Neural cell (in vitro differentiated cells): ENCODE data around the gene INPP5D. TPM values are rescaled to one million over a fixed set of nuclear protein-coding genes. Genes with fewer than 3 reads are reported as not detected.

Experiments used
- H2AFZ ChIP-seq: fragments of 200-600, 300-800 bp; sonication (generic), shearing (Covaris generic); 2 replicates; pipeline ENCODE4 v1.6.0; 2014; ENCODE audit warnings: low read depth, mild to moderate bottlenecking, antibody characterized with exemption, low read length, moderate library complexity
- H3F3A ChIP-seq: fragments of 200-600 bp; shearing (Covaris generic); 2 replicates; pipeline ENCODE4 v1.6.1; 2016; ENCODE audit warnings: mild to moderate bottlenecking, moderate library complexity, mixed read lengths, antibody characterized with exemption, low read length; ENCODE audit not compliant: insufficient read depth, poor library complexity, severe bottlenecking
- H3K27ac ChIP-seq: fragments of 200-600, 300-800 bp; sonication (generic), shearing (Covaris generic); 2 replicates; pipeline ENCODE4 v1.5.1; 2014; ENCODE audit warnings: mild to moderate bottlenecking, low read length, moderate library complexity
- H3K27me3 ChIP-seq: fragments of 300-800, 200-600 bp; sonication (generic), shearing (Covaris generic); 2 replicates; pipeline ENCODE4 v1.6.0; 2014; ENCODE audit warnings: mild to moderate bottlenecking, low read depth, low read length, moderate library complexity; ENCODE audit not compliant: insufficient read depth
- H3K36me3 ChIP-seq: fragments of 300-800, 200-600 bp; sonication (generic), shearing (Covaris generic); 2 replicates; pipeline ENCODE4 v1.5.1; 2014; ENCODE audit warnings: mild to moderate bottlenecking, antibody characterized with exemption, low read length, moderate library complexity; ENCODE audit not compliant: insufficient read depth
- H3K4me2 ChIP-seq: fragments of 300-800, 200-600 bp; sonication (generic), shearing (Covaris generic); 2 replicates; pipeline ENCODE4 v1.6.0; 2014; ENCODE audit warnings: mild to moderate bottlenecking, low read length
- H3K4me3 ChIP-seq: fragments of 300-800, 200-600 bp; sonication (generic), shearing (Covaris generic); 2 replicates; pipeline ENCODE4 v1.5.1; 2014; ENCODE audit warnings: mild to moderate bottlenecking, low read length, moderate library complexity
- H3K79me2 ChIP-seq: fragments of 200-600 bp; shearing (Covaris generic); replicated peaks from 2 replicates; pipeline ENCODE4 v1.6.0; 2014; ENCODE audit warnings: mild to moderate bottlenecking, low read length, moderate library complexity; ENCODE audit not compliant: insufficient read depth
- H3K9ac ChIP-seq: fragments of 300-800, 200-600 bp; sonication (generic), shearing (Covaris generic); 2 replicates; pipeline ENCODE4 v1.6.1; 2016; ENCODE audit warnings: mild to moderate bottlenecking, low read length, mixed read lengths
- H3K9me2 ChIP-seq: fragments of 200-600 bp; shearing (Covaris generic); 2 replicates; pipeline ENCODE4 v1.6.1; 2016; ENCODE audit warnings: mild to moderate bottlenecking, low read length, mixed read lengths; ENCODE audit not compliant: insufficient read depth
- H3K9me3 ChIP-seq: fragments of 200-600, 300-800 bp; sonication (generic), shearing (Covaris generic); 2 replicates; pipeline ENCODE4 v1.6.1; 2016; ENCODE audit warnings: mild to moderate bottlenecking, mixed run types, low read length, moderate library complexity, mixed read lengths
- H4K20me1 ChIP-seq: fragments of 200-600 bp; shearing (Covaris generic); 2 replicates; pipeline ENCODE4 v1.6.1; 2016; ENCODE audit warnings: mild to moderate bottlenecking, mixed run types; ENCODE audit not compliant: insufficient read depth
- EP300 ChIP-seq: fragments of 450-650 bp; conservative IDR thresholded peaks from 2 replicates; pipeline ENCODE4 v1.6.1; 2014; ENCODE audit warnings: antibody characterized with exemption, mild to moderate bottlenecking, moderate library complexity; ENCODE audit not compliant: poor library complexity, severe bottlenecking
- EZH2 ChIP-seq: fragments of 200-600, 300-800 bp; shearing (Covaris generic), sonication (generic); IDR thresholded peaks from 2 replicates; pipeline ENCODE4 v1.6.1; 2014; ENCODE audit warnings: antibody characterized with exemption, low read length, borderline replicate concordance, mild to moderate bottlenecking; ENCODE audit not compliant: insufficient read depth, poor library complexity, severe bottlenecking
- MXI1 ChIP-seq: fragments of 450-650 bp; conservative IDR thresholded peaks from 2 replicates; pipeline ENCODE4 v1.6.1; 2014; ENCODE audit warnings: antibody characterized with exemption, mild to moderate bottlenecking; ENCODE audit not compliant: poor library complexity, severe bottlenecking
- POLR2AphosphoS5 ChIP-seq: IDR thresholded peaks from 2 replicates; pipeline ENCODE4 v1.6.1; 2012
- RAD21 ChIP-seq: fragments of 450-650 bp; conservative IDR thresholded peaks from 2 replicates; pipeline ENCODE4 v1.6.1; 2014; ENCODE audit warnings: antibody characterized with exemption, mild to moderate bottlenecking, moderate library complexity
- REST ChIP-seq: IDR thresholded peaks from 2 replicates; pipeline ENCODE4 v1.6.1; 2012; ENCODE audit warnings: borderline replicate concordance
- SMC3 ChIP-seq: fragments of 450-650 bp; conservative IDR thresholded peaks from 2 replicates; pipeline ENCODE4 v1.6.1; 2014; ENCODE audit warnings: antibody characterized with exemption, mild to moderate bottlenecking, moderate library complexity; ENCODE audit not compliant: poor library complexity
- TAF1 ChIP-seq: IDR thresholded peaks from 2 replicates; pipeline ENCODE4 v1.6.1; 2012; ENCODE audit warnings: low read depth
- polyA plus RNA-seq: library from polyadenylated mRNA; depleted of rRNA; stranded (reverse); fragments of >200 nt; gene quantifications from 2 replicates; pipeline ENCODE4 v1.2.3, GENCODE V29; 2014
- TF ChIP-seq, protein P1 (sequence below): fragments of 450-650 bp; IDR thresholded peaks from 2 replicates; pipeline ENCODE4 v1.5.1; 2014; ENCODE audit warnings: antibody characterized with exemption, mild to moderate bottlenecking, moderate library complexity; ENCODE audit not compliant: poor library complexity, severe bottlenecking

The INPP5D gene
- polyA plus RNA-seq, 1 donor from 2014 or later = not detected

DNA sequence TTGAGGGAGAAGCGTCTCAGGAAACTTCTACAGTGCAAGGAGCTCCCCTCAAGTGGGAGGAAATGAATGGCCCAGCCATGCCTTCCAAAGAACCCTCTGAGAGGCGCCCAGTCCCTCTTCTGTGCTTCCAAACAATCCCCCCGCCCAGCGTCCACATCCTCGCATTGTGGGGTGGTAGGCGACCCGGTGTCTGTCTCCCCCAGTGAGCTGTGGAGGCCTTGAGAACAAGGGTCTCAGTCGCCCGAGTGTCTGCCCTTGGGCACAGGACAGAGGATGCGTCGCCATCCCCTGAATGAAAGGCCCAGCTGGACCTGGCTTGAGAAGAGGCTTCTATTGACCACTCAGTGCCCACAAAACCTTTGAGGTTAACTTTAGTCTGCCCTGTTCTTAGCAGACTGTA is 29.7 kb downstream of the INPP5D start:
- Histone ChIP-seq H3K9me3 (no peaks in the 10 kb centered on the region), H3K9ac (no peak overlapping the region), H3K4me2 (no peak overlapping the region), H3K36me3 (no peaks in the 10 kb centered on the region), H3K4me3 (no peak overlapping the region), H3K27me3 (no peaks in the 10 kb centered on the region), H3K79me2 (no peaks in the 10 kb centered on the region), H4K20me1 (no peaks in the 10 kb centered on the region), H3K27ac (no peak overlapping the region), H2AFZ (no peak overlapping the region), H3K9me2 (no peaks in the 10 kb centered on the region), H3F3A (no peaks in the 10 kb centered on the region)
- TF ChIP-seq TAF1 = no peak
- no peak for TF ChIP-seq REST
- TF ChIP-seq, protein P1, sequence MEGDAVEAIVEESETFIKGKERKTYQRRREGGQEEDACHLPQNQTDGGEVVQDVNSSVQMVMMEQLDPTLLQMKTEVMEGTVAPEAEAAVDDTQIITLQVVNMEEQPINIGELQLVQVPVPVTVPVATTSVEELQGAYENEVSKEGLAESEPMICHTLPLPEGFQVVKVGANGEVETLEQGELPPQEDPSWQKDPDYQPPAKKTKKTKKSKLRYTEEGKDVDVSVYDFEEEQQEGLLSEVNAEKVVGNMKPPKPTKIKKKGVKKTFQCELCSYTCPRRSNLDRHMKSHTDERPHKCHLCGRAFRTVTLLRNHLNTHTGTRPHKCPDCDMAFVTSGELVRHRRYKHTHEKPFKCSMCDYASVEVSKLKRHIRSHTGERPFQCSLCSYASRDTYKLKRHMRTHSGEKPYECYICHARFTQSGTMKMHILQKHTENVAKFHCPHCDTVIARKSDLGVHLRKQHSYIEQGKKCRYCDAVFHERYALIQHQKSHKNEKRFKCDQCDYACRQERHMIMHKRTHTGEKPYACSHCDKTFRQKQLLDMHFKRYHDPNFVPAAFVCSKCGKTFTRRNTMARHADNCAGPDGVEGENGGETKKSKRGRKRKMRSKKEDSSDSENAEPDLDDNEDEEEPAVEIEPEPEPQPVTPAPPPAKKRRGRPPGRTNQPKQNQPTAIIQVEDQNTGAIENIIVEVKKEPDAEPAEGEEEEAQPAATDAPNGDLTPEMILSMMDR = no peak
- TF ChIP-seq SMC3 = no peak
- no peak for TF ChIP-seq POLR2AphosphoS5
- no peak for TF ChIP-seq MXI1
- TF ChIP-seq RAD21 = no peak
- no peak for TF ChIP-seq EZH2
- TF ChIP-seq EP300 = no peak

GRCh38 chr2:233090879-233091278 is 30.7 kb downstream of the INPP5D start:
- TF ChIP-seq MXI1 (no peak), RAD21 (no peak), EZH2 (no peak), POLR2AphosphoS5 (no peak), EP300 (no peak), TAF1 (no peak), REST (no peak), SMC3 (no peak)
- TF ChIP-seq, protein P1 = no peak
- Histone ChIP-seq H3K27me3 (no peaks in the 10 kb centered on the region), H3K4me3 (no peak overlapping the region)

More at GRCh38 chr2:233090879-233091278, 30.7 kb downstream of the INPP5D start:
- Histone ChIP-seq H3K79me2 (no peaks in the 10 kb centered on the region), H3K9ac (no peak overlapping the region), H3K27ac (no peak overlapping the region), H3K36me3 (no peaks in the 10 kb centered on the region), H3K4me2 (no peak overlapping the region), H3K9me2 (no peaks in the 10 kb centered on the region), H2AFZ (no peak overlapping the region), H4K20me1 (no peaks in the 10 kb centered on the region), H3F3A (no peaks in the 10 kb centered on the region), H3K9me3 (no peaks in the 10 kb centered on the region)
